ENCODE measurements around the gene GAGE2A. TPM values are rescaled to one million over a fixed set of nuclear protein-coding genes. Genes with fewer than 3 reads are reported as not detected.

GAGE2A gene
- total RNA-seq, 2 experiments from 2014 or later: not detected

DNA sequence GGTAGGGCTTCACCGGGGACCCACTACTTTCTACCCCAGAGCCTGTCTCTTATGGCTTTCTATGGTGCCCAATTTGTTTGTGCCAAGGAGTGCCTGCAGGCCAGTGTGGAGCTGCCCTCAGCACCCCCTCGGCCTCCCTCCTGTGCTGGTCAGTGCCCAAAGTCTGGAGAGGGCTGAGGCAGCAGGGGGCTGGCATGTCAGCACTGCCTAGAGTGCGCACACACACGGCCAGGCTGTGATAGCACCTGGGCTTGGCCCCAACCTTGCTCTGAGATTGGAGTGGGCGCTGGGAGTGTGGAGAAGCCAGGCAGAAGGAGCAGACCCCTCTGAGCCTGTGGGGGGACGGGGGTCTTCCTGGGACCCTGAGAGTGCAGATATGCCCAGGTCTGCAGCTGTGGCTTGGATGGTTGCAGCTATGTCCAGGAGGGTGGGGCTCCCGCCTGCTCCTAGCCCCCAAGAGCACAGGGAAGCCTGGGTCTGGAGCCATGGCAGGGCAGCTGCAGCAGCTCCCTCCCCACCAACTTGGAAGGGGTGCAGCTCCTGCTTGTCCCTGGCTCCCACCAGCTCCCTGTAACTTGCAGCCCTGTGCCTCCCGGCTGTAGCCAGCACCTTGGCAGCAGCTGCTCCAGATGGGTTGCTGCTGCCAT lies 55.8 kb downstream of the GAGE2A start:
- no peak for DNase-seq (ENCODE audit: low spot score)
- Histone ChIP-seq H3K4me3 (ENCODE audit: low read depth, low read length, poor library complexity, severe bottlenecking) (no peak overlapping the region), H2AFZ (ENCODE audit: low read length) (no peak overlapping the region), H3K9me2 (ENCODE audit: insufficient read depth, low read length) (no peaks in the 10 kb centered on the region), H3K27ac (ENCODE audit: low read depth, low read length, poor library complexity, severe bottlenecking) (no peak overlapping the region), H3K4me1 (ENCODE audit: insufficient read depth, low read length, poor library complexity, severe bottlenecking) (no peaks in the 10 kb centered on the region), H3K9me3 (ENCODE audit: low read length) (no peaks in the 10 kb centered on the region), H3K36me3 (ENCODE audit: insufficient read depth, low read length) (no peaks in the 10 kb centered on the region), H3K79me2 (ENCODE audit: insufficient read depth, low read depth, low read length) (no peaks in the 10 kb centered on the region), H3K4me2 (ENCODE audit: low read length) (no peak overlapping the region), H4K20me1 (ENCODE audit: insufficient read depth, low read length) (no peaks in the 10 kb centered on the region)
- CTCF ChIA-PET (ENCODE audit: unreplicated experiment): no interaction called here
- BruUV-seq (replicated peaks): no TSS peak
- intact Hi-C loops (cut with micrococcal nuclease; ENCODE audit: unreplicated experiment): no loop called here
- POLR2A ChIA-PET: no interaction called here
- TF ChIP-seq, protein P1, sequence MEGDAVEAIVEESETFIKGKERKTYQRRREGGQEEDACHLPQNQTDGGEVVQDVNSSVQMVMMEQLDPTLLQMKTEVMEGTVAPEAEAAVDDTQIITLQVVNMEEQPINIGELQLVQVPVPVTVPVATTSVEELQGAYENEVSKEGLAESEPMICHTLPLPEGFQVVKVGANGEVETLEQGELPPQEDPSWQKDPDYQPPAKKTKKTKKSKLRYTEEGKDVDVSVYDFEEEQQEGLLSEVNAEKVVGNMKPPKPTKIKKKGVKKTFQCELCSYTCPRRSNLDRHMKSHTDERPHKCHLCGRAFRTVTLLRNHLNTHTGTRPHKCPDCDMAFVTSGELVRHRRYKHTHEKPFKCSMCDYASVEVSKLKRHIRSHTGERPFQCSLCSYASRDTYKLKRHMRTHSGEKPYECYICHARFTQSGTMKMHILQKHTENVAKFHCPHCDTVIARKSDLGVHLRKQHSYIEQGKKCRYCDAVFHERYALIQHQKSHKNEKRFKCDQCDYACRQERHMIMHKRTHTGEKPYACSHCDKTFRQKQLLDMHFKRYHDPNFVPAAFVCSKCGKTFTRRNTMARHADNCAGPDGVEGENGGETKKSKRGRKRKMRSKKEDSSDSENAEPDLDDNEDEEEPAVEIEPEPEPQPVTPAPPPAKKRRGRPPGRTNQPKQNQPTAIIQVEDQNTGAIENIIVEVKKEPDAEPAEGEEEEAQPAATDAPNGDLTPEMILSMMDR (conservative IDR thresholded peaks at IDR 0.05; ENCODE audit: low read length): no peak
- no peak for TF ChIP-seq EZH2phosphoT487 (IDR thresholded peaks at IDR 0.05; ENCODE audit: borderline replicate concordance, low read depth, low read length)

Other genes starting within 250 kb of the GAGE2A start
- gene GAGE12C, start 57.3 kb upstream of the GAGE2A start, total RNA-seq (2014; rRNA removed; shearing (Covaris generic)): not detected in 2 replicates
- not detected in 2 replicates for gene GAGE12C, start 57.3 kb upstream of the GAGE2A start, total RNA-seq (2022)
- not detected in 2 replicates for gene GAGE12D, start 47.8 kb upstream of the GAGE2A start, total RNA-seq (2014; rRNA removed; shearing (Covaris generic))
- not detected in 2 replicates for gene GAGE12D, start 47.8 kb upstream of the GAGE2A start, total RNA-seq (2022)
- not detected in 2 replicates for gene GAGE12E, start 38.2 kb upstream of the GAGE2A start, total RNA-seq (2014; rRNA removed; shearing (Covaris generic))
- gene GAGE12E, start 38.2 kb upstream of the GAGE2A start, total RNA-seq (2022): not detected in 2 replicates
- not detected in 2 replicates for gene GAGE12F, start 28.7 kb upstream of the GAGE2A start, total RNA-seq (2014; rRNA removed; shearing (Covaris generic))
- gene GAGE12F, start 28.7 kb upstream of the GAGE2A start, total RNA-seq (2022): not detected in 2 replicates
- not detected in 2 replicates for gene GAGE12G, start 19.1 kb upstream of the GAGE2A start, total RNA-seq (2014; rRNA removed; shearing (Covaris generic))
- not detected in 2 replicates for gene GAGE12G, start 19.1 kb upstream of the GAGE2A start, total RNA-seq (2022)
- gene GAGE12H, start 9.5 kb upstream of the GAGE2A start, total RNA-seq (2014; rRNA removed; shearing (Covaris generic)): not detected in 2 replicates
- gene GAGE12H, start 9.5 kb upstream of the GAGE2A start, total RNA-seq (2022): not detected in 2 replicates
- not detected in 2 replicates for gene GAGE1, start 9.5 kb downstream of the GAGE2A start, total RNA-seq (2014; rRNA removed; shearing (Covaris generic))
- not detected in 2 replicates for gene GAGE1, start 9.5 kb downstream of the GAGE2A start, total RNA-seq (2022)
- not detected in 2 replicates for gene PAGE1, start 106.5 kb downstream of the GAGE2A start, total RNA-seq (2014; rRNA removed; shearing (Covaris generic))
- gene PAGE1, start 106.5 kb downstream of the GAGE2A start, total RNA-seq (2022): not detected in 2 replicates
- gene PAGE4, start 239.8 kb downstream of the GAGE2A start, total RNA-seq (2014; rRNA removed; shearing (Covaris generic)): not detected in 2 replicates
- gene PAGE4, start 239.8 kb downstream of the GAGE2A start, total RNA-seq (2022): not detected in 2 replicates